ENCODE results near the gene PRKAB1. TPM values are rescaled to one million over a fixed set of nuclear protein-coding genes. Genes with fewer than 3 reads are reported as not detected.
A peak's percentile ranks its signal among the peaks of the same experiment; 100 is the strongest.

PRKAB1 gene
- total RNA-seq, 6 experiments from 2014 or later, result 14.7 to 19.5 (median 18.0) TPM

- H3K9me3 Mint-ChIP-seq, result no peaks in the 10 kb centered on the region
- no peak overlapping the region for H3K4me3 Mint-ChIP-seq
- no peak for TF ChIP-seq CTCF (IDR thresholded peaks at IDR 0.05)
- DNase-seq, result no peak
- no peaks in the 10 kb centered on the region for H3K27me3 Mint-ChIP-seq (ENCODE audit: insufficient read depth)
- H3K27ac Mint-ChIP-seq, result no peak overlapping the region
- peaks cover 34% of the 10 kb centered on the region for H3K4me1 Mint-ChIP-seq (ENCODE audit: low read depth)
- peaks cover 20% of the 10 kb centered on the region for H3K36me3 Mint-ChIP-seq (ENCODE audit: low read depth)
These were observed 23.4 kb downstream of the PRKAB1 start for GRCh38 chr12:119691202-119691810.

GRCh38 chr12:119692410-119692809 lies 24.5 kb downstream of the PRKAB1 start:
- DNase-seq, result no peak
- H3K36me3 Mint-ChIP-seq (ENCODE audit: low read depth), result peaks cover 17% of the 10 kb centered on the region
- H3K27me3 Mint-ChIP-seq (ENCODE audit: insufficient read depth), result no peaks in the 10 kb centered on the region
- peak overlapping the region; percentile 74 for H3K27ac Mint-ChIP-seq
- peak overlapping the region; percentile 56 for H3K4me3 Mint-ChIP-seq
- peaks cover 34% of the 10 kb centered on the region for H3K4me1 Mint-ChIP-seq (ENCODE audit: low read depth)
- no peaks in the 10 kb centered on the region for H3K9me3 Mint-ChIP-seq
- no peak for TF ChIP-seq CTCF (IDR thresholded peaks at IDR 0.05)

GRCh38 chr12:119692997-119693396 lies 25.1 kb downstream of the PRKAB1 start:
- H3K4me1 Mint-ChIP-seq (ENCODE audit: low read depth), result peaks cover 34% of the 10 kb centered on the region
- no peaks in the 10 kb centered on the region for H3K27me3 Mint-ChIP-seq (ENCODE audit: insufficient read depth)
- no peaks in the 10 kb centered on the region for H3K9me3 Mint-ChIP-seq
- no peak for TF ChIP-seq CTCF (IDR thresholded peaks at IDR 0.05)
- peak; percentile 98 for DNase-seq
- H3K4me3 Mint-ChIP-seq, result peak overlapping the region; percentile 56
- peaks cover 13% of the 10 kb centered on the region for H3K36me3 Mint-ChIP-seq (ENCODE audit: low read depth)
- peak overlapping the region; percentile 74 for H3K27ac Mint-ChIP-seq

GRCh38 chr12:119693511-119693910 lies 25.6 kb downstream of the PRKAB1 start:
- H3K4me3 Mint-ChIP-seq, result peak overlapping the region; percentile 56
- DNase-seq, result no peak
- H3K4me1 Mint-ChIP-seq (ENCODE audit: low read depth), result peaks cover 34% of the 10 kb centered on the region
- H3K27ac Mint-ChIP-seq, result peak overlapping the region; percentile 74
- peaks cover 10% of the 10 kb centered on the region for H3K36me3 Mint-ChIP-seq (ENCODE audit: low read depth)
- TF ChIP-seq CTCF (IDR thresholded peaks at IDR 0.05), result no peak
- no peaks in the 10 kb centered on the region for H3K9me3 Mint-ChIP-seq
- no peaks in the 10 kb centered on the region for H3K27me3 Mint-ChIP-seq (ENCODE audit: insufficient read depth)

GRCh38 chr12:119694111-119694510 lies 26.2 kb downstream of the PRKAB1 start:
- H3K27me3 Mint-ChIP-seq (ENCODE audit: insufficient read depth), result no peaks in the 10 kb centered on the region
- H3K4me1 Mint-ChIP-seq (ENCODE audit: low read depth), result peaks cover 34% of the 10 kb centered on the region
- H3K9me3 Mint-ChIP-seq, result no peaks in the 10 kb centered on the region
- no peak for TF ChIP-seq CTCF (IDR thresholded peaks at IDR 0.05)
- no peak overlapping the region for H3K4me3 Mint-ChIP-seq
- peak overlapping the region; percentile 74; the same call in 1 of the 2 replicates for H3K27ac Mint-ChIP-seq
- H3K36me3 Mint-ChIP-seq (ENCODE audit: low read depth), result peaks cover 10% of the 10 kb centered on the region
- no peak for DNase-seq

All from HFFc6 (cell line).